Keratinocyte (primary cell): ENCODE data around the gene KIAA1755.

Experiments
- EZH2 ChIP-seq: IDR thresholded peaks from one replicate; pipeline ENCODE4 v1.6.1; 2012; ENCODE audit warnings: inconsistent platforms, mild to moderate bottlenecking, low read length, moderate library complexity
- TF ChIP-seq, protein P1 (sequence below), 3 experiments: IDR thresholded peaks in 1 of 3; conservative IDR thresholded peaks in 1 of 3; optimal IDR thresholded peaks in 1 of 3; 2 replicates in 2 of 3; 3 replicates in 1 of 3; pipeline versions ENCODE3 to v1.5.1; 2011; ENCODE audit warnings: low read length in 3 of 3, mild to moderate bottlenecking in 3 of 3, moderate library complexity in 2 of 3, control low read depth in 1 of 3, inconsistent platforms in 1 of 3; ENCODE audit not compliant: insufficient read depth in 2 of 3; ENCODE audit errors: extremely low read depth in 1 of 3

DNA sequence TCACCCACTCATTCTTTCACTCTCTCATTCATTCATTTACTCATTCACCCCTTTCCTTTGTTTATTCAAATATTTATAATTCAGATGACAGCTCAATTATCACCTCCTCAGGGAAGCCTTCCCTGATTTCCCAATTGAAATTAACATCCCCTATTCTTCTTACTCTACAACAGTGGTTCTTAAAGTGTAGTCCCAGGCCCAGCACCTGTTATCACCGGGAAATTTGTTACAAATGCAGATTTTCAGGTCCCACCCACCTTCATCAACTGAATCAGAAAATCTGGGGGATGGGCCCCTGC, 30.3 kb downstream of the KIAA1755 start:
- TF ChIP-seq, protein P1, sequence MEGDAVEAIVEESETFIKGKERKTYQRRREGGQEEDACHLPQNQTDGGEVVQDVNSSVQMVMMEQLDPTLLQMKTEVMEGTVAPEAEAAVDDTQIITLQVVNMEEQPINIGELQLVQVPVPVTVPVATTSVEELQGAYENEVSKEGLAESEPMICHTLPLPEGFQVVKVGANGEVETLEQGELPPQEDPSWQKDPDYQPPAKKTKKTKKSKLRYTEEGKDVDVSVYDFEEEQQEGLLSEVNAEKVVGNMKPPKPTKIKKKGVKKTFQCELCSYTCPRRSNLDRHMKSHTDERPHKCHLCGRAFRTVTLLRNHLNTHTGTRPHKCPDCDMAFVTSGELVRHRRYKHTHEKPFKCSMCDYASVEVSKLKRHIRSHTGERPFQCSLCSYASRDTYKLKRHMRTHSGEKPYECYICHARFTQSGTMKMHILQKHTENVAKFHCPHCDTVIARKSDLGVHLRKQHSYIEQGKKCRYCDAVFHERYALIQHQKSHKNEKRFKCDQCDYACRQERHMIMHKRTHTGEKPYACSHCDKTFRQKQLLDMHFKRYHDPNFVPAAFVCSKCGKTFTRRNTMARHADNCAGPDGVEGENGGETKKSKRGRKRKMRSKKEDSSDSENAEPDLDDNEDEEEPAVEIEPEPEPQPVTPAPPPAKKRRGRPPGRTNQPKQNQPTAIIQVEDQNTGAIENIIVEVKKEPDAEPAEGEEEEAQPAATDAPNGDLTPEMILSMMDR (optimal IDR thresholded peaks at IDR 0.05 in 1 of 3, IDR thresholded peaks at IDR 0.05 in 1 of 3, conservative IDR thresholded peaks at IDR 0.05 in 1 of 3; ENCODE audit: extremely low read depth in 1 of 3, insufficient read depth in 2 of 3, low read length in 3 of 3): no peak
- no peak for TF ChIP-seq EZH2
